GM23338 (cell line): ENCODE data around the gene MYADM. TPM values are rescaled to one million over a fixed set of nuclear protein-coding genes. Genes with fewer than 3 reads are reported as not detected.
A peak's percentile ranks its signal among the peaks of the same experiment; 100 is the strongest.

Experiments used
- ATAC-seq: fragments of 200-7000 bp; cut with Tn5 transposase; 3 replicates; pipeline ENCODE4 v1.9.1; 2020
- DNase-seq: peaks from one replicate; pipeline ENCODE4 v3.0.0-alpha.2; 2015; ENCODE audit warnings: low spot score
- H2AFZ ChIP-seq: fragments of 200-600 bp; sonication (generic); 2 replicates; pipeline ENCODE4 v1.8.0; 2016; ENCODE audit warnings: antibody characterized with exemption, mild to moderate bottlenecking, moderate library complexity
- H3F3A ChIP-seq: fragments of 200-600 bp; sonication (generic); replicated peaks from 2 replicates; pipeline ENCODE4 v1.8.0; 2017; ENCODE audit warnings: antibody characterized with exemption, mixed run types, low read depth
- H3K27ac ChIP-seq: fragments of 200-600 bp; sonication (generic); 2 replicates; pipeline ENCODE4 v1.6.1; 2016; ENCODE audit warnings: low read depth
- H3K27me3 ChIP-seq: fragments of 200-600 bp; sonication (generic); 2 replicates; pipeline ENCODE4 v1.8.0; 2016; ENCODE audit warnings: mild to moderate bottlenecking, mixed run types, moderate library complexity; ENCODE audit not compliant: insufficient read depth
- H3K36me3 ChIP-seq: fragments of 200-600 bp; sonication (generic); 2 replicates; pipeline ENCODE4 v1.8.0; 2016; ENCODE audit warnings: mild to moderate bottlenecking; ENCODE audit not compliant: insufficient read depth
- H3K4me1 ChIP-seq: fragments of 200-600 bp; sonication (generic); 2 replicates; pipeline ENCODE4 v1.8.0; 2016; ENCODE audit warnings: mild to moderate bottlenecking, moderate library complexity; ENCODE audit not compliant: insufficient read depth
- H3K4me2 ChIP-seq: fragments of 200-600 bp; sonication (generic); 2 replicates; pipeline ENCODE4 v1.7.1; 2017; ENCODE audit warnings: mixed run types
- H3K4me3 ChIP-seq: fragments of 200-600 bp; sonication (generic); 2 replicates; pipeline ENCODE4 v1.6.1; 2016; ENCODE audit warnings: mixed run types
- H3K79me2 ChIP-seq: fragments of 200-600 bp; sonication (generic); replicated peaks from 2 replicates; pipeline ENCODE4 v1.8.0; 2017; ENCODE audit warnings: mild to moderate bottlenecking; ENCODE audit not compliant: insufficient read depth
- H3K9me2 ChIP-seq: fragments of 200-600 bp; sonication (generic); 2 replicates; pipeline ENCODE4 v1.8.0; 2017; ENCODE audit not compliant: insufficient read depth
- H4K20me1 ChIP-seq: fragments of 200-600 bp; sonication (generic); replicated peaks from 2 replicates; pipeline ENCODE4 v1.8.0; 2017; ENCODE audit warnings: mild to moderate bottlenecking; ENCODE audit not compliant: insufficient read depth
- H3K27ac Mint-ChIP-seq: 2 replicates; pipeline ENCODE4 v1.8.0; 2020; ENCODE audit warnings: inconsistent platforms, mild to moderate bottlenecking, moderate library complexity, mixed read lengths
- H3K27me3 Mint-ChIP-seq: 3 replicates; pipeline ENCODE4 v1.8.0; 2022; ENCODE audit warnings: low read depth, mild to moderate bottlenecking, moderate library complexity, mixed read lengths, inconsistent platforms; ENCODE audit not compliant: insufficient read depth, poor library complexity
- H3K36me3 Mint-ChIP-seq: 3 replicates; pipeline ENCODE4 v1.8.0; 2021; ENCODE audit warnings: low read depth, mild to moderate bottlenecking, inconsistent platforms, moderate library complexity, mixed read lengths
- H3K4me1 Mint-ChIP-seq: 3 replicates; pipeline ENCODE4 v1.8.0; 2020; ENCODE audit warnings: mild to moderate bottlenecking, inconsistent platforms, mixed read lengths
- H3K4me3 Mint-ChIP-seq: 3 replicates; pipeline ENCODE4 v1.8.0; 2021; ENCODE audit warnings: moderate library complexity, mild to moderate bottlenecking, inconsistent platforms, mixed read lengths
- H3K9me3 Mint-ChIP-seq: 3 replicates; pipeline ENCODE4 v1.8.0; 2020; ENCODE audit warnings: moderate library complexity, mild to moderate bottlenecking, inconsistent platforms, mixed read lengths
- CREB1 ChIP-seq: fragments of 250-450 bp; sonication (Bioruptor Pico); IDR thresholded peaks from 2 replicates; pipeline ENCODE4 v1.5.0; 2020; ENCODE audit warnings: low read depth, mild to moderate bottlenecking, moderate library complexity
- EZH2 ChIP-seq: fragments of 200-600 bp; sonication (generic); IDR thresholded peaks from one replicate; pipeline ENCODE4 v1.8.0; 2017; ENCODE audit warnings: antibody characterized with exemption, mild to moderate bottlenecking, low read depth; ENCODE audit not compliant: unreplicated experiment
- EZH2phosphoT487 ChIP-seq: fragments of 200-600 bp; sonication (generic); IDR thresholded peaks from one replicate; pipeline ENCODE4 v1.8.1; 2018; ENCODE audit warnings: antibody characterized with exemption; ENCODE audit not compliant: unreplicated experiment
- JUNB ChIP-seq: IDR thresholded peaks from one replicate; pipeline ENCODE4 v1.6.1; 2016; ENCODE audit warnings: antibody characterized with exemption; ENCODE audit not compliant: unreplicated experiment
- NANOG ChIP-seq: IDR thresholded peaks from 2 replicates; pipeline ENCODE4 v1.6.1; 2016; ENCODE audit warnings: antibody characterized with exemption, borderline replicate concordance
- POLR2AphosphoS5 ChIP-seq: IDR thresholded peaks from 2 replicates; pipeline ENCODE4 v1.6.1; 2016; ENCODE audit warnings: antibody characterized with exemption, low read depth
- STAT1 ChIP-seq: IDR thresholded peaks from one replicate; pipeline ENCODE4 v1.6.1; 2016; ENCODE audit warnings: antibody characterized with exemption; ENCODE audit not compliant: unreplicated experiment
- ZNF331 ChIP-seq: fragments of 250-450 bp; sonication (Bioruptor Pico); IDR thresholded peaks from 2 replicates; pipeline ENCODE4 v1.5.0; 2020; ENCODE audit warnings: low read depth, mild to moderate bottlenecking, moderate library complexity
- polyA plus RNA-seq: library from polyadenylated mRNA; unstranded; fragments of >200 nt; fragmentation: Nextera tagmentation; extraction: Ambion mirVana; gene quantifications from 2 replicates; pipeline ENCODE4 v1.2.1, GENCODE V29; 2016
- total RNA-seq: library from RNA; depleted of rRNA; stranded (reverse); fragments of >200 nt; shearing (Covaris generic); gene quantifications from 2 replicates; pipeline ENCODE4 v1.2.3, GENCODE V29; 2014
- TF ChIP-seq, protein P1 (sequence below): fragments of 250-450 bp; sonication (Bioruptor Pico); IDR thresholded peaks from 2 replicates; pipeline ENCODE4 v1.5.0; 2020; ENCODE audit warnings: mild to moderate bottlenecking, moderate library complexity
- TF ChIP-seq, protein P2 (sequence below): IDR thresholded peaks from 2 replicates; pipeline ENCODE4 v1.6.1; 2016; ENCODE audit warnings: antibody characterized with exemption
- TF ChIP-seq, protein P3 (sequence below), 2 experiments: fragments of 200-600 bp in 1 of 2; sonication (generic) in 1 of 2; conservative IDR thresholded peaks; 2 replicates each; pipeline versions ENCODE4 v1.5.1 to v1.6.1; 2016 to 2017; ENCODE audit warnings: antibody characterized with exemption in 2 of 2, low read depth in 2 of 2, mild to moderate bottlenecking in 2 of 2, moderate library complexity in 1 of 2

The MYADM gene
- total and polyA plus RNA-seq, 2 experiments from 2014 or later: 49.9 to 57.1 TPM

DNA sequence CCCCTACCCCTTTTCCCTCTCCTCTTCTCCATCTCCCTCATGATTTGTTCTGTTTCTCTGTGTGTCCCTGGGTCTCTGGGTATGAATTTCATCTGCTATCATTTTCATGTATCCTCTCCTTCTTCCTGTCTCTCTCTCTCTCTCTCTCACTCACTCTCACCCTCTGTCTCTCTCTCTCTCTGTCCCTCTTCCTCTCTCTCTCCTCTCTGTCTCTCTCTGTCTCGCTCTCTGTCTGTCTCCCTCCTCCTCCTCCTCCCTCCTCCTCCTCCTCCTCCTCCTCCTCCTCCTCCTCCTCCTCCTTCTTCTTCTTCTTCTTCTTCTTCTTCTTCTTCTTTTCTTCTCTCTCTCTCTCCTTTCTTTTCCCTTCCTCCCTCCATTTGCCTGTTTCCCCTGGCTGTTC is 38.1 kb downstream of the MYADM start:
- peak overlapping the region; percentile 79; the same call in 2 of the 3 replicates for H3K4me3 Mint-ChIP-seq
- Histone ChIP-seq H3K4me3 (peak overlapping the region; percentile 77), H3K79me2 (peaks cover 6% of the 10 kb centered on the region), H3K36me3 (peaks cover 4% of the 10 kb centered on the region; the same call in 1 of the 2 replicates), H2AFZ (no peak overlapping the region), H3F3A (peaks cover 19% of the 10 kb centered on the region; the same call in 1 of the 2 replicates), H3K4me2 (peak overlapping the region; percentile 95), H3K4me1 (peaks cover 11% of the 10 kb centered on the region; the same call in 1 of the 2 replicates), H3K9me2 (no peaks in the 10 kb centered on the region), H3K27me3 (peaks cover 35% of the 10 kb centered on the region), H3K27ac (no peak overlapping the region), H4K20me1 (no peaks in the 10 kb centered on the region; the same call in 1 of the 2 replicates)
- peaks cover 3% of the 10 kb centered on the region; the same call in 1 of the 3 replicates for H3K9me3 Mint-ChIP-seq
- H3K27me3 Mint-ChIP-seq: peaks cover 52% of the 10 kb centered on the region
- H3K27ac Mint-ChIP-seq: no peak overlapping the region
- H3K36me3 Mint-ChIP-seq: peaks cover 4% of the 10 kb centered on the region; the same call in 2 of the 3 replicates
- DNase-seq (peak; percentile 4), ATAC-seq (no peak)
- TF ChIP-seq, protein P1, sequence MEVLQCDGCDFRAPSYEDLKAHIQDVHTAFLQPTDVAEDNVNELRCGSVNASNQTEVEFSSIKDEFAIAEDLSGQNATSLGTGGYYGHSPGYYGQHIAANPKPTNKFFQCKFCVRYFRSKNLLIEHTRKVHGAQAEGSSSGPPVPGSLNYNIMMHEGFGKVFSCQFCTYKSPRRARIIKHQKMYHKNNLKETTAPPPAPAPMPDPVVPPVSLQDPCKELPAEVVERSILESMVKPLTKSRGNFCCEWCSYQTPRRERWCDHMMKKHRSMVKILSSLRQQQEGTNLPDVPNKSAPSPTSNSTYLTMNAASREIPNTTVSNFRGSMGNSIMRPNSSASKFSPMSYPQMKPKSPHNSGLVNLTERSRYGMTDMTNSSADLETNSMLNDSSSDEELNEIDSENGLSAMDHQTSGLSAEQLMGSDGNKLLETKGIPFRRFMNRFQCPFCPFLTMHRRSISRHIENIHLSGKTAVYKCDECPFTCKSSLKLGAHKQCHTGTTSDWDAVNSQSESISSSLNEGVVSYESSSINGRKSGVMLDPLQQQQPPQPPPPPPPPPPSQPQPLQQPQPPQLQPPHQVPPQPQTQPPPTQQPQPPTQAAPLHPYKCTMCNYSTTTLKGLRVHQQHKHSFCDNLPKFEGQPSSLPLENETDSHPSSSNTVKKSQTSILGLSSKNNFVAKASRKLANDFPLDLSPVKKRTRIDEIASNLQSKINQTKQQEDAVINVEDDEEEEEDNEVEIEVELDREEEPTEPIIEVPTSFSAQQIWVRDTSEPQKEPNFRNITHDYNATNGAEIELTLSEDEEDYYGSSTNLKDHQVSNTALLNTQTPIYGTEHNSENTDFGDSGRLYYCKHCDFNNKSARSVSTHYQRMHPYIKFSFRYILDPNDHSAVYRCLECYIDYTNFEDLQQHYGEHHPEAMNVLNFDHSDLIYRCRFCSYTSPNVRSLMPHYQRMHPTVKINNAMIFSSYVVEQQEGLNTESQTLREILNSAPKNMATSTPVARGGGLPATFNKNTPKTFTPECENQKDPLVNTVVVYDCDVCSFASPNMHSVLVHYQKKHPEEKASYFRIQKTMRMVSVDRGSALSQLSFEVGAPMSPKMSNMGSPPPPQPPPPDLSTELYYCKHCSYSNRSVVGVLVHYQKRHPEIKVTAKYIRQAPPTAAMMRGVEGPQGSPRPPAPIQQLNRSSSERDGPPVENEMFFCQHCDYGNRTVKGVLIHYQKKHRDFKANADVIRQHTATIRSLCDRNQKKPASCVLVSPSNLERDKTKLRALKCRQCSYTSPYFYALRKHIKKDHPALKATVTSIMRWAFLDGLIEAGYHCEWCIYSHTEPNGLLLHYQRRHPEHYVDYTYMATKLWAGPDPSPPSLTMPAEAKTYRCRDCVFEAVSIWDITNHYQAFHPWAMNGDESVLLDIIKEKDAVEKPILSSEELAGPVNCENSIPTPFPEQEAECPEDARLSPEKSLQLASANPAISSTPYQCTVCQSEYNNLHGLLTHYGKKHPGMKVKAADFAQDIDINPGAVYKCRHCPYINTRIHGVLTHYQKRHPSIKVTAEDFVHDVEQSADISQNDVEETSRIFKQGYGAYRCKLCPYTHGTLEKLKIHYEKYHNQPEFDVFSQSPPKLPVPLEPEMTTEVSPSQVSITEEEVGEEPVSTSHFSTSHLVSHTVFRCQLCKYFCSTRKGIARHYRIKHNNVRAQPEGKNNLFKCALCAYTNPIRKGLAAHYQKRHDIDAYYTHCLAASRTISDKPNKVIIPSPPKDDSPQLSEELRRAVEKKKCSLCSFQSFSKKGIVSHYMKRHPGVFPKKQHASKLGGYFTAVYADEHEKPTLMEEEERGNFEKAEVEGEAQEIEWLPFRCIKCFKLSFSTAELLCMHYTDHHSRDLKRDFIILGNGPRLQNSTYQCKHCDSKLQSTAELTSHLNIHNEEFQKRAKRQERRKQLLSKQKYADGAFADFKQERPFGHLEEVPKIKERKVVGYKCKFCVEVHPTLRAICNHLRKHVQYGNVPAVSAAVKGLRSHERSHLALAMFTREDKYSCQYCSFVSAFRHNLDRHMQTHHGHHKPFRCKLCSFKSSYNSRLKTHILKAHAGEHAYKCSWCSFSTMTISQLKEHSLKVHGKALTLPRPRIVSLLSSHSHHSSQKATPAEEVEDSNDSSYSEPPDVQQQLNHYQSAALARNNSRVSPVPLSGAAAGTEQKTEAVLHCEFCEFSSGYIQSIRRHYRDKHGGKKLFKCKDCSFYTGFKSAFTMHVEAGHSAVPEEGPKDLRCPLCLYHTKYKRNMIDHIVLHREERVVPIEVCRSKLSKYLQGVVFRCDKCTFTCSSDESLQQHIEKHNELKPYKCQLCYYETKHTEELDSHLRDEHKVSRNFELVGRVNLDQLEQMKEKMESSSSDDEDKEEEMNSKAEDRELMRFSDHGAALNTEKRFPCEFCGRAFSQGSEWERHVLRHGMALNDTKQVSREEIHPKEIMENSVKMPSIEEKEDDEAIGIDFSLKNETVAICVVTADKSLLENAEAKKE (CRISPR knock-in tag): no peak
- TF ChIP-seq CREB1: no peak
- TF ChIP-seq POLR2AphosphoS5: no peak
- TF ChIP-seq EZH2phosphoT487: no peak
- TF ChIP-seq, protein P2, sequence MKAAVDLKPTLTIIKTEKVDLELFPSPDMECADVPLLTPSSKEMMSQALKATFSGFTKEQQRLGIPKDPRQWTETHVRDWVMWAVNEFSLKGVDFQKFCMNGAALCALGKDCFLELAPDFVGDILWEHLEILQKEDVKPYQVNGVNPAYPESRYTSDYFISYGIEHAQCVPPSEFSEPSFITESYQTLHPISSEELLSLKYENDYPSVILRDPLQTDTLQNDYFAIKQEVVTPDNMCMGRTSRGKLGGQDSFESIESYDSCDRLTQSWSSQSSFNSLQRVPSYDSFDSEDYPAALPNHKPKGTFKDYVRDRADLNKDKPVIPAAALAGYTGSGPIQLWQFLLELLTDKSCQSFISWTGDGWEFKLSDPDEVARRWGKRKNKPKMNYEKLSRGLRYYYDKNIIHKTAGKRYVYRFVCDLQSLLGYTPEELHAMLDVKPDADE: no peak
- TF ChIP-seq, protein P3, sequence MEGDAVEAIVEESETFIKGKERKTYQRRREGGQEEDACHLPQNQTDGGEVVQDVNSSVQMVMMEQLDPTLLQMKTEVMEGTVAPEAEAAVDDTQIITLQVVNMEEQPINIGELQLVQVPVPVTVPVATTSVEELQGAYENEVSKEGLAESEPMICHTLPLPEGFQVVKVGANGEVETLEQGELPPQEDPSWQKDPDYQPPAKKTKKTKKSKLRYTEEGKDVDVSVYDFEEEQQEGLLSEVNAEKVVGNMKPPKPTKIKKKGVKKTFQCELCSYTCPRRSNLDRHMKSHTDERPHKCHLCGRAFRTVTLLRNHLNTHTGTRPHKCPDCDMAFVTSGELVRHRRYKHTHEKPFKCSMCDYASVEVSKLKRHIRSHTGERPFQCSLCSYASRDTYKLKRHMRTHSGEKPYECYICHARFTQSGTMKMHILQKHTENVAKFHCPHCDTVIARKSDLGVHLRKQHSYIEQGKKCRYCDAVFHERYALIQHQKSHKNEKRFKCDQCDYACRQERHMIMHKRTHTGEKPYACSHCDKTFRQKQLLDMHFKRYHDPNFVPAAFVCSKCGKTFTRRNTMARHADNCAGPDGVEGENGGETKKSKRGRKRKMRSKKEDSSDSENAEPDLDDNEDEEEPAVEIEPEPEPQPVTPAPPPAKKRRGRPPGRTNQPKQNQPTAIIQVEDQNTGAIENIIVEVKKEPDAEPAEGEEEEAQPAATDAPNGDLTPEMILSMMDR (conservative IDR thresholded peaks at IDR 0.05; ENCODE audit: low read depth in 2 of 2): no peak
- no peak for TF ChIP-seq NANOG
- TF ChIP-seq JUNB: no peak
- no peak for TF ChIP-seq STAT1
- TF ChIP-seq ZNF331 (CRISPR knock-in tag): no peak
- no peak for TF ChIP-seq EZH2
- H3K4me1 Mint-ChIP-seq: peaks cover 35% of the 10 kb centered on the region
